Liver (tissue), 9 donors: ENCODE data around the gene CLCA1. TPM values are rescaled to one million over a fixed set of nuclear protein-coding genes. Genes with fewer than 3 reads are reported as not detected.

Experiments
- DNase-seq: peaks from one replicate; pipeline ENCODE4 v3.0.0-alpha.2; 2017; ENCODE audit warnings: low spot score
- H3K27ac ChIP-seq, 2 donors: one replicate each; pipeline ENCODE4 v1.7.0; 2013; ENCODE audit warnings: inconsistent platforms in 2 of 2, low read length in 2 of 2, control low read depth in 1 of 2, low read depth in 1 of 2, mild to moderate bottlenecking in 1 of 2
- H3K27me3 ChIP-seq, 4 donors: one replicate each; pipeline versions ENCODE4 v1.6.1 to v1.7.0; 2013; ENCODE audit warnings: low read length in 3 of 4, inconsistent platforms in 1 of 4, mild to moderate bottlenecking in 1 of 4, moderate library complexity in 1 of 4; ENCODE audit not compliant: control insufficient read depth in 4 of 4, insufficient read depth in 4 of 4
- H3K36me3 ChIP-seq, 4 donors: one replicate each; pipeline versions ENCODE4 v1.6.1 to v1.7.0; 2013; ENCODE audit warnings: low read length in 3 of 4, mild to moderate bottlenecking in 3 of 4, low read depth in 1 of 4, moderate library complexity in 1 of 4; ENCODE audit not compliant: control insufficient read depth in 4 of 4, insufficient read depth in 3 of 4
- H3K4me1 ChIP-seq, 4 donors: one replicate each; pipeline versions ENCODE4 v1.6.1 to v1.7.0; 2013; ENCODE audit warnings: low read length in 3 of 4, mild to moderate bottlenecking in 3 of 4, moderate library complexity in 1 of 4; ENCODE audit not compliant: control insufficient read depth in 4 of 4, insufficient read depth in 4 of 4
- H3K4me3 ChIP-seq, 3 donors: one replicate each; pipeline versions ENCODE4 v1.6.1 to v1.7.0; 2013; ENCODE audit warnings: low read length in 3 of 3, control low read depth in 1 of 3, low read depth in 1 of 3, mild to moderate bottlenecking in 1 of 3
- H3K9ac ChIP-seq, 2 donors: one replicate each; pipeline ENCODE4 v1.7.0; 2013; ENCODE audit warnings: low read length in 2 of 2, mild to moderate bottlenecking in 2 of 2, moderate library complexity in 2 of 2, control low read depth in 1 of 2, low read depth in 1 of 2
- H3K9me3 ChIP-seq, 4 donors: one replicate each; pipeline versions ENCODE4 v1.6.1 to v1.7.0; 2013; ENCODE audit warnings: low read length in 3 of 4; ENCODE audit not compliant: control insufficient read depth in 4 of 4
- FOXA1 ChIP-seq: IDR thresholded peaks from 2 replicates; pipeline ENCODE4 v1.6.1; 2016; ENCODE audit warnings: antibody characterized with exemption
- FOXA2 ChIP-seq: IDR thresholded peaks from 2 replicates; pipeline ENCODE4 v1.6.1; 2016; ENCODE audit warnings: antibody characterized with exemption
- GABPA ChIP-seq, 2 donors: IDR thresholded peaks in 1 of 2; conservative IDR thresholded peaks in 1 of 2; 2 replicates each; pipeline ENCODE4 v1.6.1; 2016; ENCODE audit warnings: antibody characterized with exemption in 2 of 2, mild to moderate bottlenecking in 1 of 2, moderate library complexity in 1 of 2
- HNF4A ChIP-seq, 2 donors: conservative IDR thresholded peaks; 2 replicates each; pipeline ENCODE4 v1.6.1; 2016; ENCODE audit warnings: antibody characterized with exemption in 2 of 2, mild to moderate bottlenecking in 2 of 2
- HNF4G ChIP-seq: IDR thresholded peaks from 2 replicates; pipeline ENCODE4 v1.6.1; 2016; ENCODE audit warnings: antibody characterized with exemption
- NR2F2 ChIP-seq: IDR thresholded peaks from 2 replicates; pipeline ENCODE4 v1.6.1; 2016; ENCODE audit warnings: antibody characterized with exemption
- RAD21 ChIP-seq, 2 donors: IDR thresholded peaks; 2 replicates each; pipeline ENCODE4 v1.6.1; 2016; ENCODE audit warnings: antibody characterized with exemption in 2 of 2, mild to moderate bottlenecking in 2 of 2
- RXRA ChIP-seq, 2 donors: IDR thresholded peaks; 2 replicates each; pipeline ENCODE4 v1.6.1; 2017 to 2018; ENCODE audit warnings: antibody characterized with exemption in 2 of 2, mild to moderate bottlenecking in 1 of 2
- TAF1 ChIP-seq: conservative IDR thresholded peaks from 2 replicates; pipeline ENCODE4 v1.6.1; 2016; ENCODE audit warnings: antibody characterized with exemption, mild to moderate bottlenecking
- YY1 ChIP-seq: IDR thresholded peaks from 2 replicates; pipeline ENCODE4 v1.6.1; 2016; ENCODE audit warnings: antibody characterized with exemption, mild to moderate bottlenecking
- ZBTB33 ChIP-seq: IDR thresholded peaks from 2 replicates; pipeline ENCODE4 v1.6.1; 2016; ENCODE audit warnings: antibody characterized with exemption
- WGBS: extraction: QIAGEN DNeasy Blood & Tissue Kit; methylation state at CpG from one replicate; pipeline ENCODE4 v1.1.7; 2013; 5-methylcytosine and 5-hydroxymethylcytosine counted together
- polyA plus RNA-seq, 2 donors: library from polyadenylated mRNA; stranded (reverse) in 1 of 2; unstranded in 1 of 2; fragments of 200-250 nt in 1 of 2; fragments of >200 nt in 1 of 2; fragmentation: Nextera tagmentation in 1 of 2; extraction: Ambion mirVana in 1 of 2; gene quantifications; one replicate each; pipeline versions ENCODE4 v1.2.1 to v1.2.3, GENCODE V29; 2013 to 2015
- total RNA-seq, 2 donors: library from RNA; depleted of rRNA; stranded (reverse); fragments of >200 nt; gene quantifications; one replicate each; pipeline ENCODE4 v1.2.3, GENCODE V29; 2014
- TF ChIP-seq, protein P1 (sequence below): IDR thresholded peaks from 2 replicates; pipeline ENCODE4 v1.6.1; 2016; ENCODE audit warnings: antibody characterized with exemption
- TF ChIP-seq, protein P2 (sequence below): IDR thresholded peaks from 2 replicates; pipeline ENCODE4 v1.6.1; 2016; ENCODE audit warnings: antibody characterized with exemption, mild to moderate bottlenecking
- TF ChIP-seq, protein P3 (sequence below): IDR thresholded peaks from 2 replicates; pipeline ENCODE4 v1.6.1; 2016; ENCODE audit warnings: antibody characterized with exemption
- TF ChIP-seq, protein P4 (sequence below): fragments of 150-350 bp; IDR thresholded peaks from 2 replicates; pipeline ENCODE4 v1.5.1; 2017; ENCODE audit warnings: improper control_type of control experiment, low read depth, low read length; ENCODE audit not compliant: missing input control
- donor health status: healthy.
- donor health status: healthy.
- donor health status: healthy.
- donor health status: healthy.
- donor health status: healthy.

Gene CLCA1
- total and polyA plus RNA-seq, 4 donors, result not detected

- Histone ChIP-seq H3K4me1 (no peaks in the 10 kb centered on the region), H3K9me3 (no peaks in the 10 kb centered on the region), H3K27ac (no peak overlapping the region), H3K4me3 (no peak overlapping the region), H3K36me3 (no peaks in the 10 kb centered on the region), H3K9ac (no peak overlapping the region), H3K27me3 (peaks cover 0 to 6% (median 2%) of the 10 kb centered on the region in 4 donors)
- DNase-seq, result no peak
- TF ChIP-seq FOXA1 (no peak), TAF1 (no peak), HNF4G (no peak), HNF4A (conservative IDR thresholded peaks at IDR 0.05) (no peak), RAD21 (IDR thresholded peaks at IDR 0.05) (no peak), FOXA2 (no peak), ZBTB33 (no peak), YY1 (no peak), RXRA (IDR thresholded peaks at IDR 0.05) (no peak), NR2F2 (no peak)
- TF ChIP-seq, protein P1, sequence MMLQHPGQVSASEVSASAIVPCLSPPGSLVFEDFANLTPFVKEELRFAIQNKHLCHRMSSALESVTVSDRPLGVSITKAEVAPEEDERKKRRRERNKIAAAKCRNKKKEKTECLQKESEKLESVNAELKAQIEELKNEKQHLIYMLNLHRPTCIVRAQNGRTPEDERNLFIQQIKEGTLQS, result no peak
- TF ChIP-seq, protein P2, sequence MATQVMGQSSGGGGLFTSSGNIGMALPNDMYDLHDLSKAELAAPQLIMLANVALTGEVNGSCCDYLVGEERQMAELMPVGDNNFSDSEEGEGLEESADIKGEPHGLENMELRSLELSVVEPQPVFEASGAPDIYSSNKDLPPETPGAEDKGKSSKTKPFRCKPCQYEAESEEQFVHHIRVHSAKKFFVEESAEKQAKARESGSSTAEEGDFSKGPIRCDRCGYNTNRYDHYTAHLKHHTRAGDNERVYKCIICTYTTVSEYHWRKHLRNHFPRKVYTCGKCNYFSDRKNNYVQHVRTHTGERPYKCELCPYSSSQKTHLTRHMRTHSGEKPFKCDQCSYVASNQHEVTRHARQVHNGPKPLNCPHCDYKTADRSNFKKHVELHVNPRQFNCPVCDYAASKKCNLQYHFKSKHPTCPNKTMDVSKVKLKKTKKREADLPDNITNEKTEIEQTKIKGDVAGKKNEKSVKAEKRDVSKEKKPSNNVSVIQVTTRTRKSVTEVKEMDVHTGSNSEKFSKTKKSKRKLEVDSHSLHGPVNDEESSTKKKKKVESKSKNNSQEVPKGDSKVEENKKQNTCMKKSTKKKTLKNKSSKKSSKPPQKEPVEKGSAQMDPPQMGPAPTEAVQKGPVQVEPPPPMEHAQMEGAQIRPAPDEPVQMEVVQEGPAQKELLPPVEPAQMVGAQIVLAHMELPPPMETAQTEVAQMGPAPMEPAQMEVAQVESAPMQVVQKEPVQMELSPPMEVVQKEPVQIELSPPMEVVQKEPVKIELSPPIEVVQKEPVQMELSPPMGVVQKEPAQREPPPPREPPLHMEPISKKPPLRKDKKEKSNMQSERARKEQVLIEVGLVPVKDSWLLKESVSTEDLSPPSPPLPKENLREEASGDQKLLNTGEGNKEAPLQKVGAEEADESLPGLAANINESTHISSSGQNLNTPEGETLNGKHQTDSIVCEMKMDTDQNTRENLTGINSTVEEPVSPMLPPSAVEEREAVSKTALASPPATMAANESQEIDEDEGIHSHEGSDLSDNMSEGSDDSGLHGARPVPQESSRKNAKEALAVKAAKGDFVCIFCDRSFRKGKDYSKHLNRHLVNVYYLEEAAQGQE, result no peak
- TF ChIP-seq, protein P3, sequence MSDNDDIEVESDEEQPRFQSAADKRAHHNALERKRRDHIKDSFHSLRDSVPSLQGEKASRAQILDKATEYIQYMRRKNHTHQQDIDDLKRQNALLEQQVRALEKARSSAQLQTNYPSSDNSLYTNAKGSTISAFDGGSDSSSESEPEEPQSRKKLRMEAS, result no peak
These were observed 2.6 kb downstream of the CLCA1 start for GRCh38 chr1:86471291-86471690.

DNA sequence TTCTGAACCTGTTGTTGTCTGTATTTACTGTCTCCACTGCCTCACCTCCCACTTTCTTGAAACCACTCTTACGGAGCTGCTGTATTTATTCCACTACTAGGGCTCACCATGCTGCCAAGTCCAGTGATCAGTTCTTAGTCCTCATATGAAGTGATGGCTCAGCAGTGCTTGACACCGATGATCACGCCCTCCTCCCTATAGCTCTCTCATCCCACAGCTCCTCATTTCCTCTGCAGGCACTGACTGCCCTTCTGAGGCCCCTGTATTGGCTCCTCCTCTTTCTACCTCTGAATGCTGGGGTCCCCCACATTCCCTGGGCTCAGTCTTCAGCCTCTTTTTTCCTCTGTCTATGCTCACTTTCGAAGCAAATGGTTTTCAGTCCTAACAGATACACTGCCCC lies 3.4 kb downstream of the CLCA1 start:
- Histone ChIP-seq H3K27ac (no peak overlapping the region), H3K9me3 (no peaks in the 10 kb centered on the region), H3K27me3 (peaks cover 0 to 6% (median 2%) of the 10 kb centered on the region in 4 donors), H3K9ac (no peak overlapping the region), H3K4me3 (no peak overlapping the region), H3K36me3 (no peaks in the 10 kb centered on the region), H3K4me1 (no peaks in the 10 kb centered on the region)
- DNase-seq, result no peak
- TF ChIP-seq, protein P4, sequence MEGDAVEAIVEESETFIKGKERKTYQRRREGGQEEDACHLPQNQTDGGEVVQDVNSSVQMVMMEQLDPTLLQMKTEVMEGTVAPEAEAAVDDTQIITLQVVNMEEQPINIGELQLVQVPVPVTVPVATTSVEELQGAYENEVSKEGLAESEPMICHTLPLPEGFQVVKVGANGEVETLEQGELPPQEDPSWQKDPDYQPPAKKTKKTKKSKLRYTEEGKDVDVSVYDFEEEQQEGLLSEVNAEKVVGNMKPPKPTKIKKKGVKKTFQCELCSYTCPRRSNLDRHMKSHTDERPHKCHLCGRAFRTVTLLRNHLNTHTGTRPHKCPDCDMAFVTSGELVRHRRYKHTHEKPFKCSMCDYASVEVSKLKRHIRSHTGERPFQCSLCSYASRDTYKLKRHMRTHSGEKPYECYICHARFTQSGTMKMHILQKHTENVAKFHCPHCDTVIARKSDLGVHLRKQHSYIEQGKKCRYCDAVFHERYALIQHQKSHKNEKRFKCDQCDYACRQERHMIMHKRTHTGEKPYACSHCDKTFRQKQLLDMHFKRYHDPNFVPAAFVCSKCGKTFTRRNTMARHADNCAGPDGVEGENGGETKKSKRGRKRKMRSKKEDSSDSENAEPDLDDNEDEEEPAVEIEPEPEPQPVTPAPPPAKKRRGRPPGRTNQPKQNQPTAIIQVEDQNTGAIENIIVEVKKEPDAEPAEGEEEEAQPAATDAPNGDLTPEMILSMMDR, result no peak
- TF ChIP-seq, protein P3, result no peak
- TF ChIP-seq GABPA (IDR thresholded peaks at IDR 0.05 in 1 of 2, conservative IDR thresholded peaks at IDR 0.05 in 1 of 2) (no peak), FOXA1 (no peak)
- 59% methylated on average over 4 of the region's 4 CpGs for WGBS
